Measurements from ENCODE around the gene TGFBR1.

The TGFBR1 gene

DNA sequence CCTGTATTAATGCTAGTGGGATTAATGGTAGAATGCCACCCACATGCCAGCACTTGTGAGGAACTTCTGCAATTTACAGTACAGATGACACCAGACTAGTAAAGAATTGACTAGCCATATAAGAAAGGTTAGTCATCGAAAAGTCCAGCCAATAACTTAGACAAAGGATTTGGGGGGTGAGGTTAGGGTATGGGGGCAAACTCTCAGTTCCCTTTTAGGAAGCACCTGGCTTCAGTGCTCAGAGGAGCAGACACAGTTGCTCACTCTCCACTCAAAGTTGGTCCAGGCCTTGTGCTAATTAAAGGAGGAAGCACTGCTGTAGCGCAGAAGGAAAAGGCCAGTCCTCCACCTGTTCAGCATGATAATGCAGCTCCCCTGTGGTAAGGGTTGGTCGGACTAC is 25.2 kb downstream of the TGFBR1 start:
- in situ Hi-C loops (cut with MboI; ENCODE audit: low sequenced_read_pairs), result loop anchor here (10.0 kb wide), 2 partner anchors 135 to 285 kb away; no protein-coding TSS in a partner anchor

DNA sequence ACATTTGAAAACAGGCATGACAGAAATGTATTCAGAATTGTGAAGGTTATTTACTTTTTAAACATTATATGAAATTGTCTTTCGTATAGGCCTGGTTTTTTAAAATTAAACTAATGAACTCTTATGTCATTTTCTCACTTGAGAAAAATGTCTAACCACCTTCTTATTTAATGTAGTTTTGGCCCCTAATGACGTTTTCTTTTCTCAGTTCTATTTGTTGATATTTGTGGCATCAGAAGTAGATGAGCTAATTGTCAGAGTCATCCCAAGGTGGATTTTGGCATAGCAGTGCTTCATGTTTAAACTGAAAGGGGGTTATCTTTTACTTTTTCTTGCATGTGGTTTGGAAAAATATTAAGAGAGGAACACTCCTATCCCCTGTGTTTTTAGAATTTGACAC is 28.2 kb downstream of the TGFBR1 start:
- in situ Hi-C loops (cut with MboI; ENCODE audit: low sequenced_read_pairs), result loop anchor here (10.0 kb wide), 2 partner anchors 138 to 288 kb away; no protein-coding TSS in a partner anchor

DNA sequence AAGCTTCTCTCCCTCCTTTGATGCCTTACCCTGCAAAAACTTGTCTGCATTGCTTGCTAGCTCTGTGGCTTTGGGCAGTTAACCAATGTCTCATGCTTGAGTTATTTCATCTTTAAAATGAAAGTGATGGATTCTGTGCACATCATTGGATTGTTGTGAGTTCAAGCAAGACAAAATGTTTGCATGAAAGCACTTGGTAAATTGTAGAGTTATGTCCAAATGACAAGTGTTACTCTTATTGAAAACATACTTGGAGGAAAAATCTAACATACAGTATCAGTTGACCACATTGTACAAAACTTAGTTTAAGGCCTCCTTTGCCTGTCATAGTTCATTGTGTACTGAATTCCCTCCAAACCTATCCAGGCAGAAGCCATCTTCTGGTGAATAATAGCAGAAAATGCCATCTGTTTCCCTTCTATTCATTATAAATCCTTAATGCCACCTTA is 30.0 kb downstream of the TGFBR1 start:
- in situ Hi-C loops (cut with MboI; ENCODE audit: low sequenced_read_pairs), result loop anchor here (10.0 kb wide), 2 partner anchors 140 to 290 kb away; no protein-coding TSS in a partner anchor

DNA sequence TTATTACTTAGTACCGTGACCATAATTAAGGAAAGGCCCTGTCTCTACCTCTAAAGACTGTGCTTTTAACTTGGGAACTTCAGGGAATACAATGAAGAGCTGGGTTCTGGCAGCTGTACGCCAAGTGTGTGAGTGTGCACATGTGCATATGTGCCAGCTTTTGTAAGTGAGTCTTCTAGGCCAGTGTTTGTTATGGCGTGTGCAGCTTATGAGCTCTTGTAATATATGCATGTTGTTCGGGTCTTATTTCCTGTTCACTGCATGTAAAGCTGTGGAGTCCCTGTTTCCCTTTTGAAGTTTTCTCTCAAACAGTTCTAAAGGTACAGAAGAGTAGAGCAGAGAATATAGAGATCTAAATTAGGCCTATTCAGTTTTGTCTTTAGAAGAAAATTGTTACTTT is 30.5 kb downstream of the TGFBR1 start:
- in situ Hi-C loops (cut with MboI; ENCODE audit: low sequenced_read_pairs), result loop anchor here (10.0 kb wide), 2 partner anchors 141 to 291 kb away; no protein-coding TSS in a partner anchor

DNA sequence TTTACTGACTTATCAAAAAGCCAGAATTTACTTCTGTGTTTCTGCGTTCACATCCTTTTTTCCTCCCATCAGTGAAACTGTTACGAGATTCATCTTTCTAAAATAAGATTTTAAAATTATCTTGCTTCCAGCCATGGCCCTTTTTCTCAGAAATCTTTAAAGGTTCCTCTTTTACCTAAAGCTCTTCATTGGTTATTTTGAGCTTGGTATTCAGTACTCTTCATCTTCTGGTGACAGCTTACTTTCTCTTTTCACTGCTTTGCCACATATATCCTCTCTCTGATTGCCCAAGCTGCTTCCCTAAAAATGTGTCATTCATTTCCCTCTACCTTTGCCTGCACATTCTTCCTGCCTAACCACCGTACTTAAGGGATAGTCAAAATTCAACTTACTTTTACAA is 32.3 kb downstream of the TGFBR1 start:
- in situ Hi-C loops (cut with MboI; ENCODE audit: low sequenced_read_pairs), result loop anchor here (10.0 kb wide), 2 partner anchors 142 to 292 kb away; no protein-coding TSS in a partner anchor

DNA sequence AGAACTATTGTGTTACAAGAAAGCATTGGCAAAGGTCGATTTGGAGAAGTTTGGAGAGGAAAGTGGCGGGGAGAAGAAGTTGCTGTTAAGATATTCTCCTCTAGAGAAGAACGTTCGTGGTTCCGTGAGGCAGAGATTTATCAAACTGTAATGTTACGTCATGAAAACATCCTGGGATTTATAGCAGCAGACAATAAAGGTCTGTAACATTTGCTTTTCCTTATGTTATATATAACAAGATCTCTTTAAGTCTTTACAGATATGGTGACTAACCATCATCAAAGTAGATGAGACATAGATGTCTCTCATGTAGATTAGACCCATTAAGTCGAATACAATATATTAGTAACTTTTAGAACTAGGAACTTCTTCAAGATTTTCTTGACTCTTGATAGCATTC is 33.0 kb downstream of the TGFBR1 start:
- in situ Hi-C loops (cut with MboI; ENCODE audit: low sequenced_read_pairs), result loop anchor here (10.0 kb wide), 2 partner anchors 143 to 293 kb away; no protein-coding TSS in a partner anchor

DNA sequence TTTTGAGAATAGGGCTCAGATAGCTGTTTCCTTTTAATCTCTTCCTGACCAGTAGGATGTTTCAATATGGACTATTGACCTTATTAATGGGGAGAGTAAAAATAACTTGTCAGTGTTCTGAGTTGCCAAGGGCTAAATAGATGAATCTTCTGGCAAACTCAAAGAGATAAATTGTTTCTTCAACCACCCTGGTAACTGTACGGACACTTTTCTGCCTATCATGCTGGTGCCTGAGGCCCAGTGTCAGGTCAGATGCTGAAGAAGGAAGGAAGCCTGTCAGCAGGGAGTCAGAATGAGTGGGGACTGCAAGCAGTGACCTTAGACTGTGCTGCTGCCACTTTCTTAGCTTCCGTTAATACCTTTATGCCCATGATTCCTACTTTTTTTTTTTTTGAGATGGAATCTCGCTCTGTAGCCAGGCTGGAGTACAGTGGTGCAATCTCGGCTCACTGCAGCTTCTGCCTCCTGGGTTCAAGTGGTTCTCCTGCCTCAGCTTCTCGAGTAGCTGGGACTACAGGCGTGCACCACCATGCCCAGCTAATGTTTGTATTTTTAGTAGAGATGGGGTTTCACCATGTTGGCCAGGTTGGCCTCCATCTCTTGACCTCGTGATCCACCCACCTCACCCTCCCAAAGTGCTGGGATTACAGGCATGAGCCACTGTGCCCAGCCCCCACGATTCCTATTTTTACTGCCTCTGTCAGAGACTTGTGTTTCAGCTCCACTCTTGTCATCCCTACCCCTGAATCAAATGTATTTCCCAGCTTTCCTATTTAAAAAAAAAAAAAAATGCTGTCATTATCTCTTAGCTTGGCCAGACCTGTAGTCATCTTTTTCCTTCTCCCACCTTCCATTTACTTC is 33.7 kb downstream of the TGFBR1 start:
- in situ Hi-C loops (cut with MboI; ENCODE audit: low sequenced_read_pairs), result loop anchor here (10.0 kb wide), 2 partner anchors 144 to 294 kb away; no protein-coding TSS in a partner anchor

DNA sequence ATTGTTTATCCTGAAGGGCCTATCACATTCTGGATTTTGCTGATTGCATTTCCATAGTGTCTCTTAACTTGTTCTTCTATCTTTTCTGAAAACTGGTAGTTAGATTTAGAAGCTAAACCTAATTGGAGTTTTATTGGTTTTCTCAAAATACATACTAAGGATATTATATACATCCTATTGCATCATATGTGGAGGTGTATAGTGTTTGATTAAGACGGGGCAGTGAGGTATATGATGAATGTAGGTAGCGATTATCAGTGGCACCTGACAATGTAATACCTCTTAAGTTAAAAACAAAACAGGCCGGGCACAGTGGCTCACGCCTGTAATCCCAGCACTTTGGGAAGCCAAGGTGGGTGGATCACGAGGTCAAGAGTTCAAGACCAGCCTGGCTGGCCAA is 35.0 kb downstream of the TGFBR1 start:
- in situ Hi-C loops (cut with MboI; ENCODE audit: low sequenced_read_pairs), result loop anchor here (10.0 kb wide), 2 partner anchors 145 to 295 kb away; no protein-coding TSS in a partner anchor

DNA sequence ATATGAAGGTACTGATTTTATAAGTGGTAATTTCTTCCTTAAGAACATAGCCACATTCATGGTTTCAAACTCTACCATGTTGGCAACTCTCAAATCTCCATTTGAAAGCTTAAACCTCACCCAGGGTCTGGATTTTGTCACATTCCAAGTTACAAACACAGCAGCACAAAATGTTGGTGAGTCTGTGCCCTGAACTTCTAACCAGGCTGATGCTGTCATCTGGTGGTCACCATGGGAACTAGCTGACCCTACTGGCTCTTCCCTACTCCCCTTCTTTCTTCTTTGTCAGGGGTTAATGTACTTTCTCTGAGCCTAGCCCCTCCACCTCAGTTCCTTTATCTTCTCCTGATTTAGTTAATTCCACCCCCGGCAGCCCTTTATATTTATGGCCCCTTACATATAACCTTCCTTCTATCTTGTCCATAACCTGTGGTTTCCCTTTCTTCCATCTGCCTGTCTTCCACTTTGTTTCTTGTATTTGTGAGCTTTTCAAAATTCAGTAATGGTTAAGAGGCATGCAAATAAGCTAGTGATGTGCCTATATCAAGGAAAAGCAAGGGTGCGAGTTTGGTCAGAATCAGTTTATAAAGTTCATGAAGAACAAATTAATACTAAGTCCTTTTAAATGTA is 35.9 kb downstream of the TGFBR1 start:
- in situ Hi-C loops (cut with MboI; ENCODE audit: low sequenced_read_pairs), result no loop called here

DNA sequence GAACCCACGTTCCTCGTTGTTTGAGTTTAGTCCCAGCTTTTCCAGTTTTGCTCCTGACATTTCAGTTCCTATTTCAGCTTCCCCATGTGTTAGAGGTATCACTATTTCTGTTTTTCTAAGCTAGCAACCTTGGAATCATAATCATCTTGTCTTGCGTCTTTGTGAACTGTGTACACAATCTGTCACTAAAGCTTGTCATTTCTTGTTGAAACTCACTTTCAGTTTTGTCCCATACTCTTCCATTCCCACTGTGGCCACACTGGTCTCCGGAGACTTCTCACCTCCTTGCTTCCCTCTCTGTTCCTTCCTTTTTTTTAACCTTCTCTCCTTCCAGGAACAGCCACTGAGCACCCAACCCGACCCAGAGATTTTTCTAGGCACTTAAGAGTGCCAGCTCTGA is 36.9 kb downstream of the TGFBR1 start:
- in situ Hi-C loops (cut with MboI; ENCODE audit: low sequenced_read_pairs), result no loop called here

DNA sequence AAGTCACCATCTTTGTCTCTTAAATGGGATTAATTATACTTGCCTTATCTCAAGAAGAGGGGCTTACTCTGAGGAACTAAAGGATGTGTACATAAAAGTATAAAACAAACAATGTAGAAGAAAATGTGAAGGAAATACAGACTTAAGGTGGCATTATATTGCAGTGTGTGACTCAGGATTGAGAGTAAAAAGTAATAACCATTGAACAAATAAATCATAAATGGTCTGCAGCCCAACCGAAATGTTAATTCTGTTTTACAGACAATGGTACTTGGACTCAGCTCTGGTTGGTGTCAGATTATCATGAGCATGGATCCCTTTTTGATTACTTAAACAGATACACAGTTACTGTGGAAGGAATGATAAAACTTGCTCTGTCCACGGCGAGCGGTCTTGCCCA is 37.4 kb downstream of the TGFBR1 start:
- in situ Hi-C loops (cut with MboI; ENCODE audit: low sequenced_read_pairs), result no loop called here

DNA sequence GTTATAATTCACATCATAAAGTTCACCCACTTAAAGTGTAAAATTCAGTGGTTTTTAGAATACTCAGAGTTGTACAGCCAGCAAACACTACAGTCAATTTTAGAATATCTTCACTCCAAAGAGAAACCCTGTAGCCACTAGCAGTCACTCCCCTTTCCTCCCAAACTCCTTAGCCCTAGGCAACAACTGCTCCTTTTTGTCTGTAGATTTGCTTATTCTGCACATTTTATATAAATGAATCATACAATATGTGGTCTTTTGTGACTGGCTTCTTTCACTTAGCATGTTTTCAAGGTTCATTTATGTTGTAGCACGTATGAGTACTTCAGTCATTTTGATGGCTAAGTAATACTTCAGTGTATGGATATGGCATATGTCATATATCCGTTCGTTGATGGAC is 38.7 kb downstream of the TGFBR1 start:
- in situ Hi-C loops (cut with MboI; ENCODE audit: low sequenced_read_pairs), result no loop called here

DNA sequence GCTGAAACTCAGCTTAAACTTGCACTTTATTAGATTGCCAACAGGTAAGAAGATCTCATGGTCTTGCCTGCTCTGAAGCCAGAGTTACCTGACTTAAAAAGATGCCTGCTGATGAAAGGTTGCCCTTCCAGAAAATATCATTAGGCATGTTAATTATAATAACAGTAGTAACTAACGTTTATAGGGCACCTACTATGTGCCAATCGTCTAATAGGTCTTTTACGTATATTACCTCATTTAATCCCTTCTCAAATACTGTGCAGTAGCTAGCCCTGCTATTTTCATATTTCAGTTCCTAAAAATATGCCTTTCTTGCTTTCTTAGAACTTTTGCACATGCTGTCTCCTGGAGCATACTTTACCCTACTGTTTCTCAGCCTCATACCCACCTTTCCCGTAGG is 40.1 kb downstream of the TGFBR1 start:
- in situ Hi-C loops (cut with MboI; ENCODE audit: low sequenced_read_pairs), result no loop called here

DNA sequence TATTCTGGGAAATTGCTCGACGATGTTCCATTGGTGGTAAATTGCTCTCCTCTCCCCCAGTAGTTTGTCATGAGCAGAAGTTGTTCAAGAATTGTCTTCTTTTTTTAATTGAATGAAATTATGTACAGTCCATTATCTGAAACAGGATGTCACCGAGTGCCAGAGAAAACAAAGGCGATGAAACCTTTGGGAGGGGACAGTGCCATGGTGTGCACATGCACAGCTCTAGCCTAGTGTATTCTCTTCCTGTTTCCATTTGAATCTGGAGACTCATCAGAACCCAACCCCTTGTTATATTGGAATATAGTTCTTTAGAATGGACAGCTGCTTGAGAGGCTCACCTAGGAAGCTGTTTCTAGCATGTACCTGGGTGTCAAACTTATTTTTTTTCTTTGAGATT is 41.7 kb downstream of the TGFBR1 start:
- in situ Hi-C loops (cut with MboI; ENCODE audit: low sequenced_read_pairs), result no loop called here

DNA sequence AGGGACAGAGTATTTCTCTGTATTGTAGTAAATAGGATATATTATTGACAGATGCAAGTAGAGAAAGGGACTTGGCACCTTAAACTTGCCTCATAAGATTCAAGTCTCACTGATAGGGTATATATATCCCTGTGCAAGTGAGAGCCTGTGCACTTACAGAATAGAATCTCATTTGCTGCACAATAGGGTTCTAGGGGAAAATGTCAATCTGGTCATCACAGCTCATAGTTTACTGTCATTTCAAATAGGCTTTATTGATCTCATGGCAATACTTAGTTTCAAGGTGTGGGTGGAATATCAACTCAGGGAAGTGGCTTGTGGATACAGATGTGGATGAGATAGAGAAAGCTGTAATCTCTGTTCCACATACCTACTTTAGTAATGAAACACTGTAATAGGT is 42.3 kb downstream of the TGFBR1 start:
- in situ Hi-C loops (cut with MboI; ENCODE audit: low sequenced_read_pairs), result no loop called here

DNA sequence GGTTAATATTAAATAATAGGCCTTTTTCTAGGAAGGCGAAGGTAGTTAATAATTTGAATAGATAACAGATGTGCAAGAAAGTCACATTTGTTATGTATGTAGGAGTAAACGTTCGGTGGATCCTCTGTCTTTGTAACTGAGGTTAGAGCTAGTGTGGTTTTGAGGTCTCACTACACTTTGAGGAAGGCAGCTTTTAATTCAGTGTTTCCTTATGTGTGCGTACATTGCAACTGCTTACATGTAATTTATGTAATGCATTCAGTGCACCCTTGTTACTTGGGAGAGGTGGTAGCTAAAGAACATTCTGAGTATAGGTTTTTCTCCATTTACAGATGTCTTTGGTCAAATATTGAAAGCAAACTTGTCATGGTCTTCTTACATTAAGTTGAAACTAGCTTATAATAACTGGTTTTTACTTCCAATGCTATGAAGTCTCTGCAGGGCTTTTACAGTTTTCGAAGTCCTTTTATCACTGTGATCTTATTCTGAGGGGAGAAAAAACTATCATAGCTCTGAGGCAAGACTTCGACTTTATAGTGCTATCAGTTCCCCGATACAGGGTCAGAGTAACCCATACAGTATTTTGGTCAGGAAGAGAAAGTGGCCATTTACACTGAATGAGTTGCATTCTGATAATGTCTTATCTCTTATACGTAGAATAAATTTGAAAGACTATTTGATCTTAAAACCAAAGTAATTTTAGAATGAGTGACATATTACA is 45.7 kb downstream of the TGFBR1 start:
- in situ Hi-C loops (cut with MboI; ENCODE audit: low sequenced_read_pairs), result no loop called here

DNA sequence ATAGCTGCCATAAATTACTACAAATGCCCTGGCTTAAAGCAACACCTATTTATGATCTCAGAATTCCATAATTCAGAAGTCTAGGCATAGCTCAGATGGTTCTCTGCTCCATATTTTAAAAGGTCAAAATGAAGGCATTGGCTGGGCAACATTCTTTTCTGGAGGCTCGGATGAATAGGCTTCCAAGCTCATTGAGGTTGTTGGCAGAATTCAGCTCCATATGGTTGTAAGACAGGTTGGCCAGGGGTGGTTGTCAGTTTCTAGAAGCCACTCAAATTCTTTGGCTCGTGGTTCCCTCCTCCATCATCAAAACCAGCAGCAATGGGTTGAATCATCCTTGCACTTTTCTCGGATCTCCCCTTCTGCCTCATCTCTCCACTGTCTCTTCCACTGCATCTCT is 49.4 kb downstream of the TGFBR1 start:
- in situ Hi-C loops (cut with MboI; ENCODE audit: low sequenced_read_pairs), result no loop called here

DNA sequence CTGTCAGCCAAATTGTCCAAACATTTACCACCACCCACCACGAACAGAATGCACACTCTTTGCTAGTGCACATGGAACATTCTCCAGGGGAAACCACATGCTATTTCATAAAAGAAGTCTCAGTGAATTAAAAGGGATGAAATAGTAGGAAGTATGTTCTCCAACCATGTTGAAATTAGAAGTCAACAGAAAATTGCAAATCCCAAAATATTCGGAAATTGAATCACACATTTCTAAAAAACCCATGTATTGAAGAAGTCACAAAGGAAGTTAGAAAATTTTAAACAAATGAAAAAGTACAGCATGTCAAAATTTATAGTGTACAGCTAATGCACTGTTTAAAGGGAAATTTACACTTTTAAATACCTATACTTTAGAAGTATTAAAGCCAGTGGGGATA is 50.8 kb downstream of the TGFBR1 start:
- in situ Hi-C loops (cut with MboI; ENCODE audit: low sequenced_read_pairs), result no loop called here

DNA sequence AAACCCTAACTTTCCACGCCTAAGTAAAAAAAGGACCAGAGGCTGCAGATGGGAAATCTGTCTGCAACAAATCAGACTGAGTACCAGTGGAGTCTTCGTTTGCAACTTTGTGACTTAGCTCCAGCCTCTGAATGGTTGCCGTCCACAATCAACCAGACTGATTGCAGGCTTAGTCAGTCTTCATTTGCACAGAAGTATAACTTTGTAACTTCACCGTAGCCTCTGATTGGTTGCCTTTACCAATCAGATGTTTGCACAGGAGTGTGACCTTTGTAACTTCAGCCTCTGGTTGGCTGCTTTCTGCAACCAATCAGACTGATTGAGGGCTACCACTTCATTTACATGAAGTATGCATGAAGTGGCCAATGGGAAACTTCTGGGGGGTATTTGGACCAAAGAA is 53.7 kb downstream of the TGFBR1 start:
- in situ Hi-C loops (cut with MboI; ENCODE audit: low sequenced_read_pairs), result no loop called here

DNA sequence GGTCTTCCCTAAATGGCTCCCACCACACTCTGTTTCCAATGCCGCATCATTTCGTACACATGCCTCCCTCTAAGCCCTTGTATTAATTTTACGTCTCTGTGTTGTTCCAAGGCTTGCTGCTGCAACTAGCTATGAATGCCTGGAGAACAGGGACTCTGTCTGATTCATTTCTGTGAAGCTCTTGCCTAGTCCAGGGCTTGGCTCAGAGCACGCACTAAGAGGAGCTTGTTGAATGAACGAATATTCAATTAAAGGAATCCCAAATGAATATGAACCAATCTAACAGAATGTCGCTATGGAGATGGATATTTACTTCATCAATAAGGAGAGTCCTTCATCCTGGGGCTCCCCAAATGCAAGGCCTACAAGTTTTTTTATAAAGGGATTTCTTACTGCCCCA is 55.3 kb downstream of the TGFBR1 start:
- in situ Hi-C loops (cut with MboI; ENCODE audit: low sequenced_read_pairs), result no loop called here

DNA sequence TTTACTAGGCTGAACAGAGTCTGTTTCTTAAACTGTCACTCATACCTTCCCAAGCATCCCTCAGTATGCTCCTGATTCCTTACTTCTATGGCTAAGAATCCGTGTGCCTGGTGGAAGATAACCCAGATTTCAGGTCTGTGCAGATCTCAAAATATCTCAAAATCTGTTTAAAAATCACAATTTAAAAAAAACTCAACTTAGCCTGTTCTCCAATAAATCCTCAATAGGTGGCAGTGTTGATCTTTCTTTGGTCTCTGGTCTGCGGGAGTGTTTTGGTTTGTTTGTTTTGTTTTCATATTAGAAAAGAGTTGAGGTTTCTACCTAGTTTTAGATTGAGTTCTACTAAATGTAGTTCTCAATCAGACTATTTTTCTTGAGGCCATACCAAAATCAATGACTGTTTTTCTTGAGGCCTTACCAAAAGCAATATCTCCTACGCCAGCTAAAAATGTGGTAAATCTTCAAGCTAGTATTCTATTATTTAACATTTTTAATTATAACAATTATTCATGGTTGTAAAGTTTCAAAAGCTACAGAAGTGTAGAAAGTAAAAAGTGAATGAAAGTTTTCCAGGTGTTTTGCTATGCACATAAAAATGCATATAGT is 57.9 kb downstream of the TGFBR1 start:
- in situ Hi-C loops (cut with MboI; ENCODE audit: low sequenced_read_pairs), result no loop called here

Data from HL-60/S4 treated with phorbol 12-myristate 13-acetate at 8.2 ng/mL for 4 days and 3 days (cell line).